VCaP (cell line): Measurements from ENCODE around the gene ITFG2.

Source experiments
- H3K27ac ChIP-seq: fragments of 450-650 bp; 2 replicates; pipeline ENCODE4 v1.5.1; 2017
- CTCF ChIP-seq: fragments of 450-650 bp; conservative IDR thresholded peaks from 2 replicates; pipeline ENCODE4 v1.5.1; 2017; ENCODE audit warnings: mild to moderate bottlenecking, moderate library complexity

Gene ITFG2

GRCh38 chr12:2812290-2813213, at the start of gene ITFG2:
TSS of gene ITFG2 (plus strand) at chr12:2812668. CDS start at chr12:2812761, 93 bp downstream.
- TF ChIP-seq CTCF, result no peak
- H3K27ac ChIP-seq, result peak within 1 kb of the TSS; percentile 95

- H3K27ac ChIP-seq, result peak overlapping the region; percentile 97
- no peak for TF ChIP-seq CTCF
Observed at GRCh38 chr12:2764398-2764797, 48.1 kb upstream of the ITFG2 start.

GRCh38 chr12:2765052-2765451, 47.4 kb upstream of the ITFG2 start:
- no peak for TF ChIP-seq CTCF

GRCh38 chr12:2765608-2766007, 46.9 kb upstream of the ITFG2 start:
- TF ChIP-seq CTCF, result no peak
- peak overlapping the region; percentile 97 for H3K27ac ChIP-seq

More at GRCh38 chr12:2765052-2765451, 47.4 kb upstream of the ITFG2 start:
- H3K27ac ChIP-seq, result peak overlapping the region; percentile 97

- no peak for TF ChIP-seq CTCF
Observed at GRCh38 chr12:2768224-2768961, 44.1 kb upstream of the ITFG2 start.

GRCh38 chr12:2769866-2770533, 42.5 kb upstream of the ITFG2 start:
- TF ChIP-seq CTCF, result no peak

More at GRCh38 chr12:2768224-2768961, 44.1 kb upstream of the ITFG2 start:
- H3K27ac ChIP-seq, result peak overlapping the region; percentile 84; the same call in 1 of the 2 replicates

GRCh38 chr12:2770544-2770943, 41.9 kb upstream of the ITFG2 start:
- peak overlapping the region; percentile 84 for H3K27ac ChIP-seq

More at GRCh38 chr12:2769866-2770533, 42.5 kb upstream of the ITFG2 start:
- peak overlapping the region; percentile 84 for H3K27ac ChIP-seq
